ENCODE data around the gene ATP13A3. TPM values are rescaled to one million over a fixed set of nuclear protein-coding genes. Genes with fewer than 3 reads are reported as not detected.

ATP13A3 gene
- total and polyA plus RNA-seq, 4 donors = 26.6 to 166 (median 75.5) TPM

- ATAC-seq (ENCODE audit: insufficient read depth, low FRiP score) = no peak
- Histone ChIP-seq H3K9ac (ENCODE audit: insufficient read depth in 1 of 2, low read length in 2 of 2) (no peak overlapping the region), H3K27me3 (ENCODE audit: control insufficient read depth in 3 of 3, insufficient read depth in 3 of 3, low read length in 2 of 3) (peaks cover 0 to 10% (median 0%) of the 10 kb centered on the region in 3 donors), H3K4me3 (no peak overlapping the region), H3K4me1 (ENCODE audit: control insufficient read depth in 5 of 5, insufficient read depth in 5 of 5, low read length in 5 of 5) (peaks cover 0 to 4% (median 0%) of the 10 kb centered on the region in 5 donors), H3K9me3 (ENCODE audit: control insufficient read depth in 4 of 4, insufficient read depth in 3 of 4, low read length in 3 of 4) (no peaks in the 10 kb centered on the region), H3K36me3 (ENCODE audit: control insufficient read depth in 4 of 4, insufficient read depth in 4 of 4, low read length in 4 of 4) (no peaks in the 10 kb centered on the region), H3K27ac (ENCODE audit: low read depth in 1 of 2, low read length in 1 of 2) (no peak overlapping the region)
- TF ChIP-seq CTCF (IDR thresholded peaks at IDR 0.05; ENCODE audit: control extremely low read depth, extremely low read depth) = no peak
- 58 to 65% methylated on average over 15 of the region's 15 CpGs for WGBS, 2 donors
- DNase-seq = peak in 1 of 3 donors; percentile 30
Measured at GRCh38 chr3:194375473-194376240, 111.1 kb downstream of the ATP13A3 start.

GRCh38 chr3:194374935-194375334 lies 111.9 kb downstream of the ATP13A3 start:
- Histone ChIP-seq H3K4me1 (ENCODE audit: control insufficient read depth in 5 of 5, insufficient read depth in 5 of 5, low read length in 5 of 5) (peaks cover 0 to 4% (median 0%) of the 10 kb centered on the region in 5 donors), H3K36me3 (ENCODE audit: control insufficient read depth in 4 of 4, insufficient read depth in 4 of 4, low read length in 4 of 4) (no peaks in the 10 kb centered on the region), H3K9me3 (ENCODE audit: control insufficient read depth in 4 of 4, insufficient read depth in 3 of 4, low read length in 3 of 4) (no peaks in the 10 kb centered on the region), H3K27me3 (ENCODE audit: control insufficient read depth in 3 of 3, insufficient read depth in 3 of 3, low read length in 2 of 3) (peaks cover 0 to 9% (median 0%) of the 10 kb centered on the region in 3 donors), H3K9ac (ENCODE audit: insufficient read depth in 1 of 2, low read length in 2 of 2) (no peak overlapping the region), H3K4me3 (no peak overlapping the region), H3K27ac (ENCODE audit: low read depth in 1 of 2, low read length in 1 of 2) (no peak overlapping the region)
- no peak for TF ChIP-seq CTCF (IDR thresholded peaks at IDR 0.05; ENCODE audit: control extremely low read depth, extremely low read depth)
- ATAC-seq (ENCODE audit: insufficient read depth, low FRiP score) (no peak), DNase-seq (no peak)
- 84 to 87% methylated on average over 10 of the region's 10 CpGs for WGBS, 2 donors

DNA sequence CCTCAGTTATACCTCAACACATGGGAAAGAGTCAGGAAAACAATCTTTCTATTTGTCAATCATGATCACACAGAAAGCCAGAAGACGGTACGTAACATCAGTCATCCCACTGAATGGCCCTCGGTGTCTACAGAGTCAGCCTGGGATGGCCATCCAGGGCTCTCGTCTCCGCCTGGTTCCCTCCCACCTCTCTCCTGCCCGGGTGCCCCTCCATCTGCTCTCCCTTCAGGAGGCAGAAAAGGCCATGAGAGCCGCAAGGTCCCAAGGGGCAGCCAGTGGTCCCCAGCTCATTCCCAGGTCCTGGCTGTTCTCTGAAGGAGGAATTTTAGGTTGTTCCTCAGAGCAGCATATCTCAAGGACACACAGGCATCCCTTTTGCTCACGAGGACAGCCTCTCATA lies 112.9 kb downstream of the ATP13A3 start:
- no peak overlapping the region for H3K9ac ChIP-seq (ENCODE audit: insufficient read depth in 1 of 2, low read length in 2 of 2)
- H3K27ac ChIP-seq (ENCODE audit: low read depth in 1 of 2, low read length in 1 of 2) = no peak overlapping the region
- H3K36me3 ChIP-seq (ENCODE audit: control insufficient read depth in 4 of 4, insufficient read depth in 4 of 4, low read length in 4 of 4) = no peaks in the 10 kb centered on the region
- peaks cover 0 to 10% (median 2%) of the 10 kb centered on the region in 5 donors for H3K4me1 ChIP-seq (ENCODE audit: control insufficient read depth in 5 of 5, insufficient read depth in 5 of 5, low read length in 5 of 5)
- DNase-seq = no peak
- no peaks in the 10 kb centered on the region for H3K9me3 ChIP-seq (ENCODE audit: control insufficient read depth in 4 of 4, insufficient read depth in 3 of 4, low read length in 3 of 4)
- WGBS, 2 donors = 76 to 79% methylated on average over 8 of the region's 8 CpGs
- H3K27me3 ChIP-seq (ENCODE audit: control insufficient read depth in 3 of 3, insufficient read depth in 3 of 3, low read length in 2 of 3) = peaks cover 0 to 17% (median 4%) of the 10 kb centered on the region in 3 donors
- no peak overlapping the region for H3K4me3 ChIP-seq
- no peak for ATAC-seq (ENCODE audit: insufficient read depth, low FRiP score)
- no peak for TF ChIP-seq CTCF (IDR thresholded peaks at IDR 0.05; ENCODE audit: control extremely low read depth, extremely low read depth)

All from lung (tissue), 12 donors.